Kidney (tissue), 14 donors: ENCODE data around the gene TRAPPC3L. TPM values are rescaled to one million over a fixed set of nuclear protein-coding genes. Genes with fewer than 3 reads are reported as not detected.
A peak's percentile ranks its signal among the peaks of the same experiment; 100 is the strongest.

ENCODE experiments used
- DNase-seq, 5 donors: peaks; one replicate each; pipeline ENCODE4 v3.0.0-alpha.2; 2013 to 2020
- FAIRE-seq: peaks from 2 replicates; lab custom pipeline; 2012; peaks lifted over from hg19 to GRCh38; lab: Jason Lieb, UNC
- H3K27ac ChIP-seq, 2 donors: one replicate each; pipeline ENCODE4 v1.7.0; 2013; ENCODE audit warnings: low read depth in 2 of 2, low read length in 2 of 2, inconsistent platforms in 1 of 2
- H3K27me3 ChIP-seq: one replicate; pipeline ENCODE4 v1.7.1; 2013; ENCODE audit warnings: low read length, inconsistent platforms; ENCODE audit not compliant: control insufficient read depth, insufficient read depth
- H3K36me3 ChIP-seq, 3 donors: one replicate each; pipeline versions ENCODE4 v1.7.0 to v1.7.1; 2013; ENCODE audit warnings: low read length in 3 of 3, control low read depth in 1 of 3, inconsistent platforms in 1 of 3; ENCODE audit not compliant: insufficient read depth in 3 of 3, control insufficient read depth in 2 of 3
- H3K4me1 ChIP-seq, 3 donors: one replicate each; pipeline versions ENCODE4 v1.7.0 to v1.7.1; 2013; ENCODE audit warnings: low read length in 3 of 3, inconsistent platforms in 1 of 3, low read depth in 1 of 3; ENCODE audit not compliant: control insufficient read depth in 2 of 3, insufficient read depth in 2 of 3
- H3K4me3 ChIP-seq, 3 donors: one replicate each; pipeline versions ENCODE4 v1.7.0 to v1.8.1; 2013; ENCODE audit warnings: low read length in 3 of 3, control low read depth in 1 of 3, inconsistent platforms in 1 of 3
- H3K9ac ChIP-seq, 3 donors: one replicate each; pipeline versions ENCODE4 v1.7.0 to v1.7.1; 2013; ENCODE audit warnings: low read length in 3 of 3, control low read depth in 1 of 3, inconsistent platforms in 1 of 3
- H3K9me3 ChIP-seq, 3 donors: one replicate each; pipeline versions ENCODE4 v1.7.0 to v1.7.1; 2013; ENCODE audit warnings: low read length in 3 of 3, control low read depth in 1 of 3, inconsistent platforms in 1 of 3; ENCODE audit not compliant: control insufficient read depth in 2 of 3, insufficient read depth in 1 of 3
- CTCF ChIP-seq: IDR thresholded peaks from 3 replicates; pipeline ENCODE4 v1.5.1; 2012; ENCODE audit warnings: mild to moderate bottlenecking, moderate library complexity, borderline replicate concordance; ENCODE audit not compliant: insufficient read depth; ENCODE audit errors: extremely low read depth
- intact Hi-C: fragments of 100-400 bp; cut with DNase I; formaldehyde crosslinking; loops from one replicate; pipeline ENCODE4 v1.11.1; 2022
- polyA plus RNA-seq: library from polyadenylated mRNA; stranded (reverse); fragments of 350-450 nt; fragmentation: Illumina TruSeq; extraction: RNeasy Lipid Tissue Mini Kit (QIAGEN cat#74804); gene quantifications from one replicate; pipeline ENCODE4 v1.2.3, GENCODE V29; 2014; ENCODE audit warnings: low read depth, low replicate concordance; ENCODE audit not compliant: insufficient read depth
- total RNA-seq: library from RNA; stranded (reverse); fragmentation: NEBNext Ultra II Directional; extraction: Animal tissue kit (Norgen Biotek cat#: 25700); gene quantifications from one replicate; pipeline ENCODE4 v1.2.1, GENCODE V29; 2021
- donor health status: control.
- donor health status: control.
- donor health status: control.
- donor health status: control.
- donor health status: control.
- donor health status: DM: yes; HTN: yes; CAD: no.
- donor health status: Normal renal cell carcinoma (clear cell type).

Gene TRAPPC3L
- total and polyA plus RNA-seq, 2 donors from 2014 or later = not detected

GRCh38 chr6:116570856-116571682 is 25.6 kb upstream of the TRAPPC3L start, which contains the start of gene RWDD1:
RWDD1 (plus strand) TSS chr6:116571504; CDS start chr6:116571583, 79 bp downstream.
- TF ChIP-seq CTCF = no peak
- peak; percentile 98 to 100 (median 99) for DNase-seq
- peak within 1 kb of the TSS; percentile 92 to 100 (median 99) for H3K4me3 ChIP-seq
- no peak for FAIRE-seq
- H3K27ac ChIP-seq = peak within 1 kb of the TSS; percentile 85 to 89
- peak within 1 kb of the TSS; percentile 92 to 99 (median 98) for H3K9ac ChIP-seq
- no peaks in the 10 kb centered on the region for H3K27me3 ChIP-seq
- H3K4me1 ChIP-seq = peaks cover 3 to 19% (median 7%) of the 10 kb centered on the region in 3 donors
- intact Hi-C loops = no loop called here
- H3K36me3 ChIP-seq = peaks cover 0 to 4% (median 0%) of the 10 kb centered on the region in 3 donors
- H3K9me3 ChIP-seq = no peaks in the 10 kb centered on the region

GRCh38 chr6:116568821-116569755 is 23.6 kb upstream of the TRAPPC3L start:
- FAIRE-seq = no peak
- Histone ChIP-seq H3K27ac (no peak overlapping the region), H3K4me1 (peaks cover 3 to 19% (median 9%) of the 10 kb centered on the region in 3 donors), H3K27me3 (no peaks in the 10 kb centered on the region), H3K36me3 (no peaks in the 10 kb centered on the region), H3K9ac (no peak overlapping the region), H3K4me3 (no peak overlapping the region), H3K9me3 (no peaks in the 10 kb centered on the region)
- intact Hi-C loops = loop anchor here (10.0 kb wide), 1 partner anchor 284 kb away; no protein-coding TSS in a partner anchor
- DNase-seq = no peak
- no peak for TF ChIP-seq CTCF

- TF ChIP-seq CTCF = no peak
- FAIRE-seq = no peak
- no peaks in the 10 kb centered on the region for H3K36me3 ChIP-seq
- H3K27me3 ChIP-seq = no peaks in the 10 kb centered on the region
- H3K9me3 ChIP-seq = no peaks in the 10 kb centered on the region
- peaks cover 3 to 17% (median 9%) of the 10 kb centered on the region in 3 donors for H3K4me1 ChIP-seq
- intact Hi-C loops = loop anchor here (10.0 kb wide), 1 partner anchor 283 kb away; no protein-coding TSS in a partner anchor
- no peak overlapping the region for H3K4me3 ChIP-seq
- no peak for DNase-seq
- no peak overlapping the region for H3K27ac ChIP-seq
- H3K9ac ChIP-seq = no peak overlapping the region
Measured at GRCh38 chr6:116568111-116568510, 22.6 kb upstream of the TRAPPC3L start.
